Stimulated activated CD8-positive, alpha-beta memory T cell treated with anti-CD3 and anti-CD28 coated beads, Interleukin-12 subunit alpha, Interleukin-12 subunit beta, amount 100 ng/mL, for 4 hours (primary cell): ENCODE results near the gene OR2G6.
"Not testable (repeated sequence)": the region's sequence is repeated elsewhere in the genome, so short reads cannot be mapped to it uniquely, and the experiment has no call there.

Source experiments
- DNase-seq: peaks from one replicate; pipeline ENCODE4 v3.0.0-alpha.2; 2020; ENCODE audit warnings: low read depth

Gene OR2G6

DNA sequence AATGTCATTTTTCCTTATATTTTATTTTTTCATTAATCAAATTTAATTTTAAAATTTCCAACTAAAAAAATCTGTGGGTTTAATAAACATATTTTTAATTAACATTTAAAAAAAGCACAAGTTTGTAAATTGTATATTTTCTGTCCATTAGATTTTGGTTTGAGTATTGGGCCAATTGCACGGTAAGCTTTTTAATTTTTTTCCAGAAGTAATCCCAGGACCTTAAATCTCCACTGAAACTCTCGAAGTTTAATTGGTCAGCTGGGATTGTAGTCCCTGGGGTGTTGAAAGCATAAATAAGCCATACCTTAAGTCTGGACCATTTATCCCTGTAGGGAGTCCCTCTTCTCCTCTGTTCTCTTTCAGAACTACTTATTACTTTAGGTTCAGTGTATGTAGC lies at the start of gene OR2G6:
TSS of gene OR2G6 (plus strand) at position 301 of the 400 bp plus-strand sequence. CDS start 13,574 bp downstream, outside the sequence.
- DNase-seq: not testable (repeated sequence)

DNA sequence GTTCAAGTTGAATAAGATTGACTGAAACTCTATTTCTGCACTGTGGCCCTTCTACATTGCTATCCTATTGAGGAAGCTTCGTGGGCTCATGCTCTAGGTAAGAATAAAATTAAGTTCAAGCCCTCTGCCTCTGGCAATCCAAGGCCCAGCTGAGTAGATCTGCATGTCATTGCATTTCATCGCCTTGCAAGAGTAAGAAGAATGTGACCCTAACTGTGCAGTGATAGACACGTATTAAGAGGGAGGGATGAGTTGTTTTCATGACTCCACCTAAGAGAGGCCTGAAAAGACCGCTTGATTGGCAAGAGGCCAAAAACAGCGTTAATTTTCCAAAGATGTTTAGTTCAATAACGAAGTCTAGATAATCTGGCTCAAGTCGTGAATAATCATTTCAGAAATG lies 48.8 kb upstream of the OR2G6 start:
- DNase-seq: not testable (repeated sequence)

DNA sequence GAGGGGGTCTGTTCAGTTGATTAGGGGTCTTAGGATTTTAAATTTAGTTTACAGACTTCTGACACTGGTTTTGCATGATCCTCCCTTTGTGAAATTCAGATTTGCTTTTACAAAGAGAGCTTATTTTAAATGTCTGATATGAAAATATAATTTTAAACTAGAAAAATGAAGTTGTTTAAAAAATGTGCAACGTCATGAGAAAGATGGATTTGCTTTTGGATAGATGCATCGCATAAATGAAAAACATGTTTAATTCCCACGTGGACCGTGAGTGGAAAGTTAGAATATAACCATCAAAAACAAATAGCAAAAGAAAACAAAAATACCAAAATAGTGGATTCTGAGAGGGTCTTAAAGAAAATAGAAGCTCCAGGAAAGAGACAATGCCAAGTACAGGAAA lies 36.7 kb upstream of the OR2G6 start:
- DNase-seq: no peak

DNA sequence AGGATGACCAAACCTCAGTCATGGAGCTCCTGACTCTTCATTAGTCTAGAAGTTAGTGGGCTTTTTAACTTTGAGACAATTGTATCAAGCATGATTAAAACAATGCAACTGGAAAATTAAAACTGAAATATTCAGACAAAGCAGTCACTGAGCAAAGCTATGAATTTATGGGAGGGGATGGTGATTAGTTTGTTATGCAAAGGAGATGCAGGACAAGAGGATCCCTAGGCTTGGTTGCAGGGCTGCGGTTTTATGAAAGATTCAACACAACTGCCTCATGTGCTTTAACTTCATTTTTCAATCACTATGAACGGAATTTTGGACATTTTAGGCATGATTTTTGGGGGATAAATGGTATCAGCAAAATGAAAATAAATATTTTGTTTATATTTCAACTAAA lies 35.8 kb upstream of the OR2G6 start:
- DNase-seq: not testable (repeated sequence)

DNA sequence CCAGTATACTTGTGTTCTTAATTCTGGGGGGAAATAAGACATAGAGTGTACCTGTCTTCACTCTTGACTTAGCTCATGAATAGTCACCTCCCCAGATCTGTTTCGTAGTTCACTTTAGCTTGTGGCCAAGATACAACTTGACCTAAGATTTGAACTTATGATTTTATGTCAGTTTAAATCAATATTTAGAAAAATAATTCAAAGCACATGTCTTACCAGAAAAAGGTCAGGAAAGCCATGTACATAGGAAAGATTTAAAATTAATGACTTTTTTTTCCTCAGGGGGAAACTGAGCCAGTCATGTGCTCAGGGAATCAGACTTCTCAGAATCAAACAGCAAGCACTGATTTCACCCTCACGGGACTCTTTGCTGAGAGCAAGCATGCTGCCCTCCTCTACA lies 34.8 kb upstream of the OR2G6 start, which contains the start of gene OR2T3:
TSS of gene OR2T3 (plus strand) at position 301 of the 400 bp plus-strand sequence. CDS start at position 301, 0 bp downstream.
- not testable (repeated sequence) for DNase-seq

DNA sequence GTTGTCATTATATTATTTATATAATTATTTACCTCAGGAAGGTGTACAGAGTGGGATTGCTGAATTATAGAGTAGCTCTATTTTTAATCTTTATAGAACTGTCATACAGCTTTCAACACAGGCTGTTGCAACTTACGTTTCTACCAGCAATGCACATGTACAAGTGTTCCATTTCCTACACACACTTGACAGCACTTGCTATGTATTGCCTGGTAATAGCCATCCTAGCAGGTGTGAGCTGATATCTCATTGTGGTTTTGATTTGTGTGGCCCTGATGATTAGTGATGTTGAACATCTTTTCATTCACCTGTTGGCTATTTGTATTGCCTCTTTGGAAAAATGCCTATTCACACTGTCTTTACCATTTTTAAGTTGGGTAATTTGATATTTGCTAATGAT lies 32.2 kb upstream of the OR2G6 start:
- not testable (repeated sequence) for DNase-seq

DNA sequence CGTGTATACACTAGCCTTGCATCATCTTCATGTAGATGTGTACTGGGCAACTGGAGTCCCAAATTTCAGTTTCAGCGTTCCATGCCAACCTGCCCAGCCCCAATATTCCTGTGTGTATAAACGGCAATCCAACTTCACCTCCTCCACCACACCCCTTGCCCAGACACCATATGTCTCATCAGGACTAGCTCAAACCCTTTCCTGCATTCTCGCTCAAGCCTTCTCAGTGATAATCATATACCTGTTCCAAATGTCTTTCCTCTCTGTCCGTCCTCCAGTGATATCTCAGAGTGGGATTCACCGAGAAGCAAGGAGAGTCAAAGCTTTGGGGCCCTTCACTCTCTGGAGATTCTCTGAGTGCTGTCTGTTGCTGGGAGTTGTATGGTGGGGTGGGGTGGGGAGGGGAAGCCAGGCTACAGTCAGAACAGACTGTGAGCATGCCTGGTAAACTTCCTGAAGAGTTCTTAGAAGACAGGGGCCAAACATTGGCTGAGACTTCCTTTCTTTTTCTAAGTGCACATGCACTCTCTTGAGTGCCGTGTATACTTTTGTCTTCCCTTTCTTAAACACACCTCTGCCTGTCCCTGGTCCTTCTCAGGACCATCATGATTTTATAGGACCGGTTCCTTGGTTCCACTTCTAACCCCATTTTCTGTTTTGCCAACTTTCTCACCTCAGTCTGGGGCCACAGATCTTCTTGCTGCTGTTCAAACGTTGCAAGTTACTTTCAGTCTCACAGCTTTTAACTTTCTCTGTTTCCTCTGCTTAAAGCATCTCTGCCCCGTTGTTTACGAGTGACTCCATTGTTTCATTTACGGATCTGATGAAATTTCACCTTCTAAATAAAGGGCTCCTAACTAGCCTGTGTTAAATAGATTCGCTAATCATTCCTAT lies 25.9 kb upstream of the OR2G6 start:
- DNase-seq: not testable (repeated sequence)

DNA sequence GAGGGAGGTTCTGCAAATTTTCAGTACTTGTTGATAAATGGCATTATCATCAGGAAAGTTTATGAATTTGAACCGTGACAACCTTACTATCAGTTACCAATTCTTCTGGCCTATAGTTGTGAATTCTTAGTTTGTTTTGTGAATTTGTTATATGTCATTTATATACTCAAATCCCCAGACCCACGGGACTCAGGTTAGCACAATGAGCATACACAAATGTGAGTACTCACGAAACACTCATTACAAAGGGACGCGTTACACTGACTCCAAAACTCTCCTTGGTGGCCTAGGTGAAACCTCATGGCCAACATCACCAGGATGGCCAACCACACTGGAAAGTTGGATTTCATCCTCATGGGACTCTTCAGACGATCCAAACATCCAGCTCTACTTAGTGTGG lies 19.6 kb upstream of the OR2G6 start, which contains the start of gene OR2T5:
TSS of gene OR2T5 (plus strand) at position 301 of the 400 bp plus-strand sequence. CDS start at position 301, 0 bp downstream.
- not testable (repeated sequence) for DNase-seq

DNA sequence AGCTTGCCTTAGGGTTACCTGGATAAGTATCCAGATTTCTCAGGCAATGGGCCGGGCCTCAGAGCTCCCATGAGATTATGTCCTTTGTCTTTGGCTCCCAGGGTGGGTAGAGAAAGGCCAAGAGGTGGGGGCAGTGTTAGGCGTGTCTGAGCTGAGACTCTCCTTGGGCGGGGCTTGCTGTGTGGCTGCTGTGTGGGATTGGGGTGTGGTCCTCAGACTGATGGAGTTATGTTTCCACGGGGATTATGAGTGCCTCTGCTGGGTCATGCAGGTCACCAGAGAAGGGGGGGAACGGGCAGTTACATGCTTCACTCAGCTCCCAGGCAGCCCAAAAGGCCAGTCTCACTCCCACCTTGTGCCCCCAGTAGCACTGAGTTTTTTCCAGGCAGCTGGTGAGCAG lies 11.2 kb upstream of the OR2G6 start:
- not testable (repeated sequence) for DNase-seq

DNA sequence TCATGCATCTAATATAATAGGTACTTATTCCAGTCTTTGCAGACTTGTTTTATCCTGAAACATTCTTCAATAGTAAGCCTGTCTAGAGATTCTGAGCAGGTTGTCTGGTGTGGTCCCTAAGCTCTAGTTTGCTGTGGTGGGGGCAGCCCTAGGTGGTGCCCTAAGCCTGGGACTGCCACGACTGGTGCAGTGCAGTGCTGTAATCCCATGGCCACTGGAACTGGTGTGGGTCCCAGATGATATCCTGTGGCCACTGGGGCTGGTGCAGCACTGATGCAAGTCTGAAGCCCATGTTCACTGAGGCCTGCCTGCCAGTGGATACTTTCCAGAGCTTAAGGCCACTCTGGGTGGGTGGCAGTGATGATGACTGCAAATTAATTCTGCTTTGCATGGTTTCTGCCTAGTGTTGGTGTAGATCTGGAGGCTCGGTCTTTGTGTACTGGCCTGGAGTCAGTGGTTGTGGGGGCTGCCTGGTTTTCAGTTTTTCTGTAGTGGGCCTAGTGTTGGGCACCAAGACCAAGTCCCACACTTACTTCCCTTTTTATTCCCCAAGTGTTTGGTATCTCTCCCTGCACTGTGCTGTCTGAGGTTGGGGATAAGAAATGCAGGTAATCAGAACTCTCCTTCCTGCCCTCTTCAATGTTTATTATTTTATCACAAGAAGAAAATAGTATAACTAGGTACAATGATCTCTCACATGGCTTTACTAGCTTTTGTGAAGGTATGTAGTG lies 7.4 kb upstream of the OR2G6 start:
- not testable (repeated sequence) for DNase-seq

DNA sequence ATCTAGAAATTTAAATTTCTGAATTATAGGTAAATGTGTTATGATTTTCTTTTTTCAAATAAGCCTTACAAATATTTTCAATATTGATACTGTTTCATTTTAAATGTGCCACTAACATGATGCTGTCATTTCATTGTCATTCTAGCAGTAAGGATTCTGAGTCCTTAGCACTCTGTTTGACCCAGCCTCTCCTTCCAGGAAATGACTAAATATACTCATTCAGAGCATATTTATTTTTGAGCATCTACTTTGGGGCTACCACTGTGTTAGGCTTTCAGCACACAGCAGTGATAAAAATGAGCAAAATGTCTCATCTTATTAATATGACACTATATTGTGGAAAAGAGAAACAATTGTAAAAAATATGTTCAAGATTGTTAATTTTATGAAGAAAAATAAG lies 2.3 kb downstream of the OR2G6 start:
- not testable (repeated sequence) for DNase-seq

DNA sequence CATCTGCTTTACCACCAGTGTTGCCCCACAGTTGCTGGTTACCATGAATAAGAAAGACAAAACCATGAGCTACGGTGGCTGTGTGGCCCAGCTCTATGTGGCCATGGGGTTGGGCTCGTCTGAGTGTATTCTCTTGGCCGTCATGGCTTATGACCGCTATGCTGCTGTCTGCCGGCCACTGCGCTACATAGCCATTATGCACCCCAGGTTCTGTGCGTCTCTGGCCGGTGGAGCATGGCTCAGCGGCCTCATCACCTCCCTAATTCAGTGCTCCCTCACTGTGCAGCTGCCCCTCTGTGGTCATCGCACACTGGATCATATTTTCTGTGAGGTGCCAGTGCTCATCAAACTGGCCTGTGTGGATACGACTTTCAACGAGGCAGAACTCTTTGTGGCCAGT lies 14.0 kb downstream of the OR2G6 start:
- DNase-seq: no peak

DNA sequence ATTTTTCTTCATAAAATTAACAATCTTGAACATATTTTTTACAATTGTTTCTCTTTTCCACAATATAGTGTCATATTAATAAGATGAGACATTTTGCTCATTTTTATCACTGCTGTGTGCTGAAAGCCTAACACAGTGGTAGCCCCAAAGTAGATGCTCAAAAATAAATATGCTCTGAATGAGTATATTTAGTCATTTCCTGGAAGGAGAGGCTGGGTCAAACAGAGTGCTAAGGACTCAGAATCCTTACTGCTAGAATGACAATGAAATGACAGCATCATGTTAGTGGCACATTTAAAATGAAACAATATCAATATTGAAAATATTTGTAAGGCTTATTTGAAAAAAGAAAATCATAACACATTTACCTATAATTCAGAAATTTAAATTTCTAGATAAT lies 29.6 kb downstream of the OR2G6 start:
- DNase-seq: not testable (repeated sequence)

DNA sequence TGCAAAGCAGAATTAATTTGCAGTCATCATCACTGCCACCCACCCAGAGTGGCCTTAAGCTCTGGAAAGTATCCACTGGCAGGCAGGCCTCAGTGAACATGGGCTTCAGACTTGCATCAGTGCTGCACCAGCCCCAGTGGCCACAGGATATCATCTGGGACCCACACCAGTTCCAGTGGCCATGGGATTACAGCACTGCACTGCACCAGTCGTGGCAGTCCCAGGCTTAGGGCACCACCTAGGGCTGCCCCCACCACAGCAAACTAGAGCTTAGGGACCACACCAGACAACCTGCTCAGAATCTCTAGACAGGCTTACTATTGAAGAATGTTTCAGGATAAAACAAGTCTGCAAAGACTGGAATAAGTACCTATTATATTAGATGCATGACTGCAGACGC lies 39.5 kb downstream of the OR2G6 start:
- not testable (repeated sequence) for DNase-seq

DNA sequence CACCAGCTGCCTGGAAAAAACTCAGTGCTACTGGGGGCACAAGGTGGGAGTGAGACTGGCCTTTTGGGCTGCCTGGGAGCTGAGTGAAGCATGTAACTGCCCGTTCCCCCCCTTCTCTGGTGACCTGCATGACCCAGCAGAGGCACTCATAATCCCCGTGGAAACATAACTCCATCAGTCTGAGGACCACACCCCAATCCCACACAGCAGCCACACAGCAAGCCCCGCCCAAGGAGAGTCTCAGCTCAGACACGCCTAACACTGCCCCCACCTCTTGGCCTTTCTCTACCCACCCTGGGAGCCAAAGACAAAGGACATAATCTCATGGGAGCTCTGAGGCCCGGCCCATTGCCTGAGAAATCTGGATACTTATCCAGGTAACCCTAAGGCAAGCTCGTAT lies 43.2 kb downstream of the OR2G6 start:
- not testable (repeated sequence) for DNase-seq

DNA sequence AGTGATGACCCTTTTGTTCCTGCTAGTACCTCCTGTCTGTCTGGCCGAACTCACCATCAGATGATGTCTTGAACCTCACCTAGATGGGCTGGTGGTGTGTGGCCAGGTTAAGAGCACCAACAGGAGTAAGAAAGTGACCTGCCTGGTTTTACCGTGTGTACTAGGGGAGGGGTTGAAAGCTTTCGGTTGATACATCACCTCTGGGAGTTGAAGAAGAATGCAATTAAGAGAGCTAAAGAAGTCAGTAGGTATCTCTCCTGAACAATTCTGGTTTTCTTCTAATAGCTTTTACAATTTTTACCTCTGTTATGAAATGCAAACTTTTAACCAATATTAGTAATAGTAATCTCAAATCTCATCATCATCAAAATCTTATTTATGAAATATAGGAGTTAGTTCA lies 54.8 kb downstream of the OR2G6 start, which contains the start of gene OR2T29:
TSS of gene OR2T29 (minus strand) at position 101 of the 400 bp plus-strand sequence. CDS start 3,281 bp downstream, outside the sequence.
- DNase-seq: not testable (repeated sequence)

DNA sequence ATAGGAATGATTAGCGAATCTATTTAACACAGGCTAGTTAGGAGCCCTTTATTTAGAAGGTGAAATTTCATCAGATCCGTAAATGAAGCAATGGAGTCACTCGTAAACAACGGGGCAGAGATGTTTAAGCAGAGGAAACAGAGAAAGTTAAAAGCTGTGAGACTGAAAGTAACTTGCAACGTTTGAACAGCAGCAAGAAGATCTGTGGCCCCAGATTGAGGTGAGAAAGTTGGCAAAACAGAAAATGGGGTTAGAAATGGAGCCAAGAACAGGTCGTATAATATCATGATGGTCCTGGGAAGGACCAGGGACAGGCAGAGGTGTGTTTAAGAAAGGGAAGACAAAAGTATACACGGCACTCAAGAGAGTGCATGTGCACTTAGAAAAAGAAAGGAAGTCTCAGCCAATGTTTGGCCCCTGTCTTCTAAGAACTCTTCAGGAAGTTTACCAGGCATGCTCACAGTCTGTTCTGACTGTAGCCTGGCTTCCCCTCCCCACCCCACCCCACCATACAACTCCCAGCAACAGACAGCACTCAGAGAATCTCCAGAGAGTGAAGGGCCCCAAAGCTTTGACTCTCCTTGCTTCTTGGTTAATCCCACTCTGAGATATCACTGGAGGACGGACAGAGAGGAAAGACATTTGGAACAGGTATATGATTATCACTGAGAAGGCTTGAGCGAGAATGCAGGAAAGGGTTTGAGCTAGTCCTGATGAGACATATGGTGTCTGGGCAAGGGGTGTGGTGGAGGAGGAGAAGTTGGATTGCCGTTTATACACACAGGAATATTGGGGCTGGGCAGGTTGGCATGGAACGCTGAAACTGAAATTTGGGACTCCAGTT lies 57.9 kb downstream of the OR2G6 start:
- not testable (repeated sequence) for DNase-seq

DNA sequence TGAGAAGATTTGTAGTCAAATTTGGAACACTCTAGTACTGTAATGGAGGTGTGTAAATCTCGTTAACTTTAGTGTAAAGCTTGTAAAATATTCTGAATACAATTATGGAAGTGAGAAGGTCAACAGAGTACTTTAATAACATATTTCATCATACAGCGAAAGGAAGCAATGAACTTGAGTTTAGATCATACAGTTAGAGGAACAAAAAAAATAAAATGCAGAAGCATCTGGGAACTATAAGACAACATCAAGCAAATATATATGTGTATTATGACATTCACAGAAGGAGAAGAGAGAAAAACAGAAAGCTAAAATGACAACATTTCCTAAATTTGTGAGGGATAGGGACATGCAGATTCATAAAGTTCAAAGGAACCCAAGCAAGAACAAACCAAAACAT lies 61.2 kb downstream of the OR2G6 start:
- DNase-seq: not testable (repeated sequence)

DNA sequence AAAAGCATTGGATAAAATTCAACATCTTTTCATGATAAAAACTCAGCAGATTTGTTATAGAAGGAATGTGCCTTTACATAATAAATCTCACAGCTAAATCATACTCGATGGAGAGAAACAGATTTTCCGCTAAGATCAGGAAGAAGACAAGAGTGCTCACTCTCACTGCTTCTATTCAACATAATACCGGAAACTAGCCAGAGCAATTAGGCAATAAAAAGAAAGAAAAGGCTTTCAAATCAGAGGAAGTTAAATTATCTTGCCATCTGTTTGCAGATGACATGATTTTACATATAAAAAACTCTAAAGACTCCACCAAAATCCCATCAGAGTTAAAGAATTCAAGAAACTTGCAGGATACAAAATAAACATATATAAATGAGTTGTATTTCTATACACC lies 62.9 kb downstream of the OR2G6 start:
- DNase-seq: not testable (repeated sequence)

DNA sequence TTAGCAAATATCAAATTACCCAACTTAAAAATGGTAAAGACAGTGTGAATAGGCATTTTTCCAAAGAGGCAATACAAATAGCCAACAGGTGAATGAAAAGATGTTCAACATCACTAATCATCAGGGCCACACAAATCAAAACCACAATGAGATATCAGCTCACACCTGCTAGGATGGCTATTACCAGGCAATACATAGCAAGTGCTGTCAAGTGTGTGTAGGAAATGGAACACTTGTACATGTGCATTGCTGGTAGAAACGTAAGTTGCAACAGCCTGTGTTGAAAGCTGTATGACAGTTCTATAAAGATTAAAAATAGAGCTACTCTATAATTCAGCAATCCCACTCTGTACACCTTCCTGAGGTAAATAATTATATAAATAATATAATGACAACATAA lies 64.2 kb downstream of the OR2G6 start:
- DNase-seq: not testable (repeated sequence)

DNA sequence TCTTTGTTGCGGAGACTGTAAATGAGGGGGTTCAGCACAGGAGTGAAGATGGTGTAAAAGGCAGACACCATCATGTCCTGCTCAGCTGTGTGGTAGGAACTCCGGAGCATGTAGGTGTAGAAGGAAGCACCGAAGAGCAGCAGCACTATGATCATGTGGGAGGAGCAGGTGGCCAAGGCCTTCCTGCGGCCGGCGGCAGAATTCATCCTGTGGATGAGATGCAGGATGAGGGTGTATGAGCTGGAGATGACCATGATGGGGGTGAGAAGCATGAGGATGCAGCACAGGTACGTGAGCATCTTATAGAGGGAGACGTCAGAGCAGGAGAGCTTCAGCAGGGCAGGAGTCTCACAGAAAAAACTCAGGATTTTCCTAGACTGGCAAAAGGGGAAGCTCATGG lies 66.0 kb downstream of the OR2G6 start:
- DNase-seq: not testable (repeated sequence)

DNA sequence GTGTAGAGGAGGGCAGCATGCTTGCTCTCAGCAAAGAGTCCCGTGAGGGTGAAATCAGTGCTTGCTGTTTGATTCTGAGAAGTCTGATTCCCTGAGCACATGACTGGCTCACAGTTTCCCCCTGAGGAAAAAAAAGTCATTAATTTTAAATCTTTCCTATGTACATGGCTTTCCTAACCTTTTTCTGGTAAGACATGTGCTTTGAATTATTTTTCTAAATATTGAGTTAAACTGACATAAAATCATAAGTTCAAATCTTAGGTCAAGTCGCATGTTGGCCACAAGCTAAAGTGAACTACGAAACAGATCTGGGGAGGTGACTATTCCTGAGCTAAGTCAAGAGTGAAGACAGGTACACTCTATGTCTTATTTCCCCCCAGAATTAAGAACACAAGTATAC lies 66.8 kb downstream of the OR2G6 start, which contains the start of gene OR2T34:
TSS of gene OR2T34 (minus strand) at position 101 of the 400 bp plus-strand sequence. CDS start at position 101, 0 bp downstream.
- DNase-seq: not testable (repeated sequence)
